Measurements from ENCODE around the gene RCAN1. TPM values are rescaled to one million over a fixed set of nuclear protein-coding genes. Genes with fewer than 3 reads are reported as not detected.
A peak's percentile ranks its signal among the peaks of the same experiment; 100 is the strongest.

The RCAN1 gene
- total and polyA plus RNA-seq, 2 of the 13 experiments (the other 11 are each of a cell fraction or from before 2014, with no cell fraction given), result 9.4 to 34.1 TPM

DNA sequence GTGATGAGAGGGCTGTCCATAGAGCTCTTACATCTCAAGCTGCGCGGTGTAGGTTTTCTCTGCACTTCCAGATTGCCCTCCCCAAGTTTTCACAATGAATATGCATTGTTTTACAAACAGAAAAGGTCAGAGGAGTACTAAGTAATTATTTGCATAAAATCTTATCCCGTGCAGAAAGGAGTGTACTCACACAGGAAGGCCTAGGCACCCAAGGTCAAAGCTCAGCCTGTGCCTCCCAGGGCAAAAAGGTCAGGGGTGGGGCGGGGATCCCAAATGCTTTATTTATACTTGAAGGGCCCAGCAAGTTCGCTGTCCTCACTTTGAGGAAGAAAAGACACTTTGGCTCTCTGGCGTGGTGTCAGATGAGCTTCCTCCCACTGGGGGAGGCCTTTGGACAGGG, 92.6 kb downstream of the RCAN1 start (continued):
- TF ChIP-seq, protein P1, sequence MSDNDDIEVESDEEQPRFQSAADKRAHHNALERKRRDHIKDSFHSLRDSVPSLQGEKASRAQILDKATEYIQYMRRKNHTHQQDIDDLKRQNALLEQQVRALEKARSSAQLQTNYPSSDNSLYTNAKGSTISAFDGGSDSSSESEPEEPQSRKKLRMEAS (IDR thresholded peaks at IDR 0.05), result peak; percentile 57; the same call in 1 of the 2 replicates
- TF ChIP-seq, protein P2, sequence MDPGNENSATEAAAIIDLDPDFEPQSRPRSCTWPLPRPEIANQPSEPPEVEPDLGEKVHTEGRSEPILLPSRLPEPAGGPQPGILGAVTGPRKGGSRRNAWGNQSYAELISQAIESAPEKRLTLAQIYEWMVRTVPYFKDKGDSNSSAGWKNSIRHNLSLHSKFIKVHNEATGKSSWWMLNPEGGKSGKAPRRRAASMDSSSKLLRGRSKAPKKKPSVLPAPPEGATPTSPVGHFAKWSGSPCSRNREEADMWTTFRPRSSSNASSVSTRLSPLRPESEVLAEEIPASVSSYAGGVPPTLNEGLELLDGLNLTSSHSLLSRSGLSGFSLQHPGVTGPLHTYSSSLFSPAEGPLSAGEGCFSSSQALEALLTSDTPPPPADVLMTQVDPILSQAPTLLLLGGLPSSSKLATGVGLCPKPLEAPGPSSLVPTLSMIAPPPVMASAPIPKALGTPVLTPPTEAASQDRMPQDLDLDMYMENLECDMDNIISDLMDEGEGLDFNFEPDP (CRISPR knock-in tag; conservative IDR thresholded peaks at IDR 0.05), result no peak
- no peak for TF ChIP-seq ZNF816 (CRISPR knock-in tag; IDR thresholded peaks at IDR 0.05; ENCODE audit: borderline replicate concordance)
- TF ChIP-seq, protein P3, sequence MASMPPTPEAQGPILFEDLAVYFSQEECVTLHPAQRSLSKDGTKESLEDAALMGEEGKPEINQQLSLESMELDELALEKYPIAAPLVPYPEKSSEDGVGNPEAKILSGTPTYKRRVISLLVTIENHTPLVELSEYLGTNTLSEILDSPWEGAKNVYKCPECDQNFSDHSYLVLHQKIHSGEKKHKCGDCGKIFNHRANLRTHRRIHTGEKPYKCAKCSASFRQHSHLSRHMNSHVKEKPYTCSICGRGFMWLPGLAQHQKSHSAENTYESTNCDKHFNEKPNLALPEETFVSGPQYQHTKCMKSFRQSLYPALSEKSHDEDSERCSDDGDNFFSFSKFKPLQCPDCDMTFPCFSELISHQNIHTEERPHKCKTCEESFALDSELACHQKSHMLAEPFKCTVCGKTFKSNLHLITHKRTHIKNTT (CRISPR knock-in tag; IDR thresholded peaks at IDR 0.05), result no peak
- TF ChIP-seq ZNF883 (CRISPR knock-in tag; IDR thresholded peaks at IDR 0.05; ENCODE audit: not compliant biosample characterization), result no peak
- no peak for TF ChIP-seq HDAC6 (IDR thresholded peaks at IDR 0.05; ENCODE audit: low read depth, low read length)
- no peak for TF ChIP-seq SIN3B (IDR thresholded peaks at IDR 0.05; ENCODE audit: low read length)
- TF ChIP-seq ZKSCAN5 (CRISPR knock-in tag; IDR thresholded peaks at IDR 0.05), result no peak
- TF ChIP-seq ATF7 (IDR thresholded peaks at IDR 0.05), result no peak
- TF ChIP-seq ATF7 (CRISPR knock-in tag; IDR thresholded peaks at IDR 0.05), result no peak; the same call in 1 of the 2 replicates
- TF ChIP-seq MEIS2 (CRISPR knock-in tag; IDR thresholded peaks at IDR 0.05), result no peak
- TF ChIP-seq SMARCC2 (IDR thresholded peaks at IDR 0.05), result no peak
- TF ChIP-seq MYC (CRISPR knock-in tag; IDR thresholded peaks at IDR 0.05; ENCODE audit: borderline replicate concordance), result no peak; the same call in 1 of the 2 replicates
- TF ChIP-seq, protein P4, sequence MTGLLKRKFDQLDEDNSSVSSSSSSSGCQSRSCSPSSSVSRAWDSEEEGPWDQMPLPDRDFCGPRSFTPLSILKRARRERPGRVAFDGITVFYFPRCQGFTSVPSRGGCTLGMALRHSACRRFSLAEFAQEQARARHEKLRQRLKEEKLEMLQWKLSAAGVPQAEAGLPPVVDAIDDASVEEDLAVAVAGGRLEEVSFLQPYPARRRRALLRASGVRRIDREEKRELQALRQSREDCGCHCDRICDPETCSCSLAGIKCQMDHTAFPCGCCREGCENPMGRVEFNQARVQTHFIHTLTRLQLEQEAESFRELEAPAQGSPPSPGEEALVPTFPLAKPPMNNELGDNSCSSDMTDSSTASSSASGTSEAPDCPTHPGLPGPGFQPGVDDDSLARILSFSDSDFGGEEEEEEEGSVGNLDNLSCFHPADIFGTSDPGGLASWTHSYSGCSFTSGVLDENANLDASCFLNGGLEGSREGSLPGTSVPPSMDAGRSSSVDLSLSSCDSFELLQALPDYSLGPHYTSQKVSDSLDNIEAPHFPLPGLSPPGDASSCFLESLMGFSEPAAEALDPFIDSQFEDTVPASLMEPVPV (CRISPR knock-in tag; IDR thresholded peaks at IDR 0.05), result no peak
- TF ChIP-seq ZNF790 (CRISPR knock-in tag; IDR thresholded peaks at IDR 0.05; ENCODE audit: borderline replicate concordance), result no peak
- no peak for TF ChIP-seq RFX1 (IDR thresholded peaks at IDR 0.05)
- TF ChIP-seq RXRB (CRISPR knock-in tag; IDR thresholded peaks at IDR 0.05; ENCODE audit: borderline replicate concordance), result peak; percentile 63
- no peak for TF ChIP-seq PHF20 (CRISPR knock-in tag; IDR thresholded peaks at IDR 0.05)
- no peak for TF ChIP-seq ZBTB21 (CRISPR knock-in tag; IDR thresholded peaks at IDR 0.05)
- no peak for TF ChIP-seq STAT5B (CRISPR knock-in tag; IDR thresholded peaks at IDR 0.05)
- no peak for TF ChIP-seq ZNF567 (CRISPR knock-in tag; IDR thresholded peaks at IDR 0.05; ENCODE audit: borderline replicate concordance)
- TF ChIP-seq, protein P5, sequence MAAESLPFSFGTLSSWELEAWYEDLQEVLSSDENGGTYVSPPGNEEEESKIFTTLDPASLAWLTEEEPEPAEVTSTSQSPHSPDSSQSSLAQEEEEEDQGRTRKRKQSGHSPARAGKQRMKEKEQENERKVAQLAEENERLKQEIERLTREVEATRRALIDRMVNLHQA (CRISPR knock-in tag; IDR thresholded peaks at IDR 0.05), result no peak
- TF ChIP-seq, protein P6, sequence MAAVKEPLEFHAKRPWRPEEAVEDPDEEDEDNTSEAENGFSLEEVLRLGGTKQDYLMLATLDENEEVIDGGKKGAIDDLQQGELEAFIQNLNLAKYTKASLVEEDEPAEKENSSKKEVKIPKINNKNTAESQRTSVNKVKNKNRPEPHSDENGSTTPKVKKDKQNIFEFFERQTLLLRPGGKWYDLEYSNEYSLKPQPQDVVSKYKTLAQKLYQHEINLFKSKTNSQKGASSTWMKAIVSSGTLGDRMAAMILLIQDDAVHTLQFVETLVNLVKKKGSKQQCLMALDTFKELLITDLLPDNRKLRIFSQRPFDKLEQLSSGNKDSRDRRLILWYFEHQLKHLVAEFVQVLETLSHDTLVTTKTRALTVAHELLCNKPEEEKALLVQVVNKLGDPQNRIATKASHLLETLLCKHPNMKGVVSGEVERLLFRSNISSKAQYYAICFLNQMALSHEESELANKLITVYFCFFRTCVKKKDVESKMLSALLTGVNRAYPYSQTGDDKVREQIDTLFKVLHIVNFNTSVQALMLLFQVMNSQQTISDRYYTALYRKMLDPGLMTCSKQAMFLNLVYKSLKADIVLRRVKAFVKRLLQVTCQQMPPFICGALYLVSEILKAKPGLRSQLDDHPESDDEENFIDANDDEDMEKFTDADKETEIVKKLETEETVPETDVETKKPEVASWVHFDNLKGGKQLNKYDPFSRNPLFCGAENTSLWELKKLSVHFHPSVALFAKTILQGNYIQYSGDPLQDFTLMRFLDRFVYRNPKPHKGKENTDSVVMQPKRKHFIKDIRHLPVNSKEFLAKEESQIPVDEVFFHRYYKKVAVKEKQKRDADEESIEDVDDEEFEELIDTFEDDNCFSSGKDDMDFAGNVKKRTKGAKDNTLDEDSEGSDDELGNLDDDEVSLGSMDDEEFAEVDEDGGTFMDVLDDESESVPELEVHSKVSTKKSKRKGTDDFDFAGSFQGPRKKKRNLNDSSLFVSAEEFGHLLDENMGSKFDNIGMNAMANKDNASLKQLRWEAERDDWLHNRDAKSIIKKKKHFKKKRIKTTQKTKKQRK (IDR thresholded peaks at IDR 0.05; ENCODE audit: low read length), result no peak

Measured in HepG2 (cell line).